ENCODE data around the gene DERA.

- no peak for TF ChIP-seq BRCA1 (IDR thresholded peaks at IDR 0.05)
- TF ChIP-seq BRCA1 (CRISPR knock-in tag; IDR thresholded peaks at IDR 0.05) = no peak
- no peak for TF ChIP-seq ZBTB33 (CRISPR knock-in tag; IDR thresholded peaks at IDR 0.05)
- TF ChIP-seq CBX2 (IDR thresholded peaks at IDR 0.05; ENCODE audit: insufficient read depth, low read length, poor library complexity, severe bottlenecking) = no peak
- TF ChIP-seq ZBTB8A (IDR thresholded peaks at IDR 0.05; ENCODE audit: partially characterized antibody) = no peak
- no peak for TF ChIP-seq SMARCA5 (IDR thresholded peaks at IDR 0.05)
- no peak for TF ChIP-seq ZNF586 (CRISPR knock-in tag; conservative IDR thresholded peaks at IDR 0.05)
These were observed 60.1 kb downstream of the DERA start for GRCh38 chr12:15971211-15971610.

Measured in K562 (cell line).